ENCODE measurements around the gene MED10.

GRCh38 chr5:6412811-6413210 lies 34.5 kb upstream of the MED10 start:
- TF ChIP-seq CTCF (IDR thresholded peaks at IDR 0.05) (no peak), POLR2A (IDR thresholded peaks at IDR 0.05) (no peak)
